IPS-15b (cell line): ENCODE results near the gene PLA2G10.
"Not testable (repeated sequence)": the region's sequence is repeated elsewhere in the genome, so short reads cannot be mapped to it uniquely, and the experiment has no call there.

Experiments
- H3K27me3 ChIP-seq: one replicate; pipeline ENCODE4 v1.6.1; 2013; ENCODE audit warnings: low read length; ENCODE audit not compliant: control insufficient read depth, insufficient read depth
- H3K36me3 ChIP-seq: one replicate; pipeline ENCODE4 v1.6.1; 2013; ENCODE audit warnings: low read length; ENCODE audit not compliant: control insufficient read depth, insufficient read depth
- H3K4me1 ChIP-seq: one replicate; pipeline ENCODE4 v1.6.1; 2013; ENCODE audit warnings: mild to moderate bottlenecking, low read length; ENCODE audit not compliant: control insufficient read depth, insufficient read depth
- H3K4me3 ChIP-seq: one replicate; pipeline ENCODE4 v1.5.1; 2013; ENCODE audit warnings: low read depth, low read length
- H3K9ac ChIP-seq: one replicate; pipeline ENCODE4 v1.6.1; 2013; ENCODE audit warnings: low read depth, mild to moderate bottlenecking, low read length
- H3K9me3 ChIP-seq: one replicate; pipeline ENCODE4 v1.6.1; 2013; ENCODE audit warnings: mild to moderate bottlenecking, low read length; ENCODE audit not compliant: control insufficient read depth, insufficient read depth

Gene PLA2G10

GRCh38 chr16:14649816-14650215 lies 44.3 kb downstream of the PLA2G10 start:
- Histone ChIP-seq H3K27me3 (no peaks in the 10 kb centered on the region), H3K9ac (no peak overlapping the region), H3K4me1 (no peaks in the 10 kb centered on the region), H3K36me3 (peaks cover 62% of the 10 kb centered on the region), H3K4me3 (no peak overlapping the region), H3K9me3 (no peaks in the 10 kb centered on the region)

- Histone ChIP-seq H3K4me3 (no peak overlapping the region), H3K9me3 (no peaks in the 10 kb centered on the region), H3K36me3 (peaks cover 26% of the 10 kb centered on the region), H3K4me1 (peaks cover 23% of the 10 kb centered on the region), H3K9ac (no peak overlapping the region), H3K27me3 (no peaks in the 10 kb centered on the region)
These were observed 52.2 kb downstream of the PLA2G10 start for GRCh38 chr16:14641926-14642325.

- Histone ChIP-seq H3K36me3 (peaks cover 21% of the 10 kb centered on the region), H3K4me1 (peaks cover 24% of the 10 kb centered on the region), H3K9me3 (no peaks in the 10 kb centered on the region), H3K9ac (no peak overlapping the region), H3K27me3 (no peaks in the 10 kb centered on the region), H3K4me3 (no peak overlapping the region)
These were observed 52.9 kb downstream of the PLA2G10 start for GRCh38 chr16:14641206-14641605.

- no peak overlapping the region for H3K4me3 ChIP-seq
- peaks cover 17% of the 10 kb centered on the region for H3K36me3 ChIP-seq
- H3K4me1 ChIP-seq: peaks cover 24% of the 10 kb centered on the region
- no peaks in the 10 kb centered on the region for H3K9me3 ChIP-seq
- H3K27me3 ChIP-seq: no peaks in the 10 kb centered on the region
- no peak overlapping the region for H3K9ac ChIP-seq
These were observed 53.6 kb downstream of the PLA2G10 start for GRCh38 chr16:14640538-14640937.

GRCh38 chr16:14636951-14637240 lies 57.2 kb downstream of the PLA2G10 start:
- not testable (repeated sequence) for H3K36me3 ChIP-seq, H3K9me3 ChIP-seq, H3K27me3 ChIP-seq
- Histone ChIP-seq H3K4me3 (peak overlapping the region; percentile 15), H3K9ac (peak overlapping the region; percentile 19), H3K4me1 (peaks cover 30% of the 10 kb centered on the region)

GRCh38 chr16:14636179-14636950 lies 57.7 kb downstream of the PLA2G10 start:
- not testable (repeated sequence) for H3K36me3 ChIP-seq, H3K27me3 ChIP-seq, H3K9me3 ChIP-seq
- Histone ChIP-seq H3K9ac (peak overlapping the region; percentile 65), H3K4me1 (peaks cover 29% of the 10 kb centered on the region), H3K4me3 (peak overlapping the region; percentile 32)

GRCh38 chr16:14635395-14636165 lies 58.5 kb downstream of the PLA2G10 start:
- H3K27me3 ChIP-seq: no peaks in the 10 kb centered on the region
- H3K4me3 ChIP-seq: peak overlapping the region; percentile 32
- peaks cover 22% of the 10 kb centered on the region for H3K4me1 ChIP-seq
- H3K9me3 ChIP-seq: no peaks in the 10 kb centered on the region
- peaks cover 5% of the 10 kb centered on the region for H3K36me3 ChIP-seq
- peak overlapping the region; percentile 73 for H3K9ac ChIP-seq

GRCh38 chr16:14634389-14634725 lies 59.8 kb downstream of the PLA2G10 start:
- Histone ChIP-seq H3K9ac (no peak overlapping the region), H3K4me1 (peaks cover 22% of the 10 kb centered on the region), H3K9me3 (no peaks in the 10 kb centered on the region), H3K36me3 (peaks cover 5% of the 10 kb centered on the region), H3K4me3 (peak overlapping the region; percentile 93), H3K27me3 (no peaks in the 10 kb centered on the region)

- Histone ChIP-seq H3K4me1 (peaks cover 24% of the 10 kb centered on the region), H3K9ac (peak within 1 kb of the TSS; percentile 91), H3K36me3 (peaks cover 5% of the 10 kb centered on the region), H3K9me3 (no peaks in the 10 kb centered on the region), H3K27me3 (no peaks in the 10 kb centered on the region), H3K4me3 (peak within 1 kb of the TSS; percentile 93)
These were observed 61.2 kb downstream of the PLA2G10 start, which contains the start of gene BFAR for GRCh38 chr16:14632693-14633569. Gene BFAR, plus strand, starts transcription at chr16:14632951. Its CDS starts 11,396 bp downstream, at chr16:14644347.

GRCh38 chr16:14630620-14631330 lies 63.3 kb downstream of the PLA2G10 start:
- H3K4me3 ChIP-seq: peak overlapping the region; percentile 52
- peaks cover 15% of the 10 kb centered on the region for H3K36me3 ChIP-seq
- H3K4me1 ChIP-seq: peaks cover 20% of the 10 kb centered on the region
- H3K9me3 ChIP-seq, H3K27me3 ChIP-seq: not testable (repeated sequence)
- peak overlapping the region; percentile 54 for H3K9ac ChIP-seq

GRCh38 chr16:14629919-14630619 lies 64.0 kb downstream of the PLA2G10 start, which contains the start of gene PARN:
Gene PARN, minus strand, starts transcription at chr16:14630260. Its CDS starts 135 bp downstream, at chr16:14630125.
- peaks cover 15% of the 10 kb centered on the region for H3K36me3 ChIP-seq
- H3K4me1 ChIP-seq: peaks cover 16% of the 10 kb centered on the region
- peak within 1 kb of the TSS; percentile 95 for H3K9ac ChIP-seq

More at GRCh38 chr16:14629919-14630619, 64.0 kb downstream of the PLA2G10 start, which contains the start of gene PARN:
- no peaks in the 10 kb centered on the region for H3K9me3 ChIP-seq
- H3K4me3 ChIP-seq: peak within 1 kb of the TSS; percentile 84
- no peaks in the 10 kb centered on the region for H3K27me3 ChIP-seq
